CD4-positive, alpha-beta T cell treated with Interferon gamma for 1 hour (primary cell): ENCODE data around the gene BTBD10.
"Not testable (repeated sequence)": the region's sequence is repeated elsewhere in the genome, so short reads cannot be mapped to it uniquely, and the experiment has no call there.

ENCODE experiments used
- DNase-seq: peaks from one replicate; pipeline ENCODE4 v3.0.0-alpha.2; 2020

The BTBD10 gene

DNA sequence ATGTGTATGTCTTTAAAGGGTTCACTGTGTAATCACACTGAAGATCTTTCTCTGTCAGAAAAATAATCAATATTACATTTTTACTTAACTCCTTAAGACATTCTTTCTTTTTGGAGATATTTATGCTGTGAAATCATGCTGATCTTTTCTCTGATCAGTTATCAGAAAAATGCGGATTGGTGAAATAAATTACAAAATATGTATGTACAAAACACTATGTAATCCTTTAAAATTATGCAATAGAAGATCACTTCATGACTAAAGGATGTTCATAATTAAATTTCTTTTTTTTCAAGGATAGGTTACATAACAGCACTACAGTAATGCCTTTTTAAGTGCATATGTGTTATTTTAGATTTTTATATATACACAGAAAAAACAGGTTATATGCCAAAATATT lies 24.7 kb downstream of the BTBD10 start:
- DNase-seq, result no peak

DNA sequence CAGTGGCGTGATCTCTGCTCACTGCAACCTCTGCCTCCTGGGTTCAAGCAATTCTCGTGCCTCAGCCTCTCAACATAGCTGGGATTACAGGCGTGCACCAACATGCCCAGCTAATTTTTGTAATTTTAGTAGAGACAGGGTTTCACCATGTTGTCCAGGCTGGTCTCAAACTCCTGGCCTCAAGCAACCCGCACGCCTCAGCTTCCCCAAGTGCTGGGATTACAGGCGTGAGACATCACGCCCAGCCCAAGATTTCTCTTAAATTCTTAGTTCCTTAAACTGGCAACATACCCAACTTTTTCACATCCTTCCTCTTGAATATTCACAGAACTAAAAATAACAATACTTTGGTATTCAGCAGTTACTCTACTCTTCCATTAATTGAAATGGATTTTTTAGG lies 26.2 kb downstream of the BTBD10 start:
- not testable (repeated sequence) for DNase-seq

DNA sequence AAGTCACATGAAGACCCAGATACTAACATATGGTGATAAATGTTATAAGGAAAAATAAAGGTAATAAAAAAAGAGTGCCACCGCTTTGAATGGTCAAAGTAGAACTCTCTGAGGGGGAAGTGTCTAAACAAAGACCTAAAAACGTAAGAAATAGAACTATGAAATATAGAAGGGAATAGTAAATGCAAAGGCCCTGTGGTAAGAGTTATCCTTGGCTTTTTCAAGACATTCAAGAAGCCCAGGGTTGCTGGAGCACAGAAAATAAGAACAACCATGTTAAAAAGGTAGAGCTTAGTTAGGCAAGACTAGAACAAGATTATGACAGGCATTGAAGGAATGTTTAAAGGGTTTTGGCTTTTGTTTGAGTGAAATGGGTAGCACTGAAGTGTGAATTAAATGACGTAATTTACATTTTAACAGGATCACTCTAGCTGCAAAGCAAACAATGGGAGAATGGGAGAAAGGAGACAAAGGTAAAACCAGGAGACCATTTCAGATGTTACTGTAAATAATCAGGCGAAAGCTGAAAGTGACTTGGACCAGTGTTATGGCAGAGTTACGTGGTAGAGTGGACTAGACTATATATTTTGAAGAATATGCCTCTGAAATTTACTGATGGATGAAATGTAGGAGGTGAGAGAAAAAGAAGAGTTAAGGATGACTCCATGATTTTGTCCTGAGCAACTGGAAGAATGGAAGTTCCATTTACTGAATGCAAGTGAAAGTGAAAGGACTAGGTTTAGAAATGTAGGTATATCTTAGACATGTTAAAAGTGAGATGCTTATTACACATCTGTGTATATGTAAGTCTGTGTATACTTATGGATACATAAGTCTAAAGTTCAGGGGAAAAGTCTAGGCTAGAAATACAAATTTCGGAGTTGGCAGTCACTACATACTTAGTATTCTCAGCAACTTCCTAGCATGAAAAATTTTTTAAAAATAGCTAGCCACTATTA lies 28.5 kb downstream of the BTBD10 start:
- DNase-seq, result no peak

DNA sequence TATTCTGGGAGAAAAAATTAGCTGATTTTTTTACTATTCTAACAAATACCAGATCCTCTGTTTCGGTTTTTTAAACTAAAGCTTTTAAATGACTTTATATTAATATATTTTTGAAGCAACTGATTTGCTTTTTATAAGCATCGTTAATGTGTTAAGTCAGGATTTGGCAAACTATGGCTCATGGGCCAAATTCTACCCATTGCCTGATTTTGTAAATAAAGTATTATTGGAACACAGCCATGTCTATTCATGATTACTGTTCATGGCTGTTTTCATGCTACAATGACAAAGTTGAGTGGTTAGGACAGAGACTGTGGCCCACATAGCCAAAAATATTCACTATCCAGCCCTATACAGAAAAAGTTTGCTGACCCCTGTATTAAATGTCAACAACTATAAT lies 29.6 kb downstream of the BTBD10 start:
- no peak for DNase-seq

DNA sequence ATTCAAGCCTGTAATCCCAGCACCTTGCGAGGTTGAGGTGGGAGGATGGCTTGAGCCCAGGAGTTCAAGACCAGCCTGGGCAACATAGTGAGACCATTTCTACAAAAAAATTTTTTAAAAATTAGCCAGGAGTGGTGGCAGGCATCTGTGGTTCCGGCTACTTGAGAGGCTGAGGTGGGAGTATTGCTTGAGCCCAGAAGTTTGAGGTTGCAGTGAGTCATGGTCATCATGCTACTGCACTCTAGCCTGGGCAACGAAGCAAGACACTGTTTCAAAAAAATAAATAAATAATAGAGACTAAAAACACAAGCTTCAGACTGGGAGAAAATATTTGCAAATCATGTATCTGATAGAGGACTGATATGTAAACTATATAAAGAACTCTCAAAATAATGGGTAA lies 33.2 kb downstream of the BTBD10 start:
- no peak for DNase-seq

GRCh38 chr11:13429288-13429687 lies 33.7 kb downstream of the BTBD10 start:
- no peak for DNase-seq

DNA sequence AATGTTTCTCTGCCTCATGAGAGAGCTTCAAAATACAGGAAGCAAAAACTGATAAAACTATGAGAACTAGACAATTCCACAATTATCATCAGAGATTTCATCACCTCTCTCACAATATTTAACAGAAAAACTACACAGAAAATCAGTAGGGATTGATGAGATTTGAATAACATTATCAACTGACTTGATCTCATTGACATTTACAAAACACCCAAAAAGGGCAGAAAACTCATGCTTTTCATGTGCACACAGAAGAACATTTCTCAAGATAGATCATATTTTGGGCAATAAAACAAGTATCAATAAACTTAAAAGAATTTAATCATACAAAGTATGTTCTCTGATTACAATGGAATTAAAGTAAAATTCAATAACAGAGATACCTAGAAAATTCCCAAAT lies 35.6 kb downstream of the BTBD10 start:
- DNase-seq, result no peak

GRCh38 chr11:13423372-13423771 lies 39.6 kb downstream of the BTBD10 start:
- no peak for DNase-seq

- DNase-seq, result no peak
Observed at GRCh38 chr11:13421561-13421960, 41.5 kb downstream of the BTBD10 start.

DNA sequence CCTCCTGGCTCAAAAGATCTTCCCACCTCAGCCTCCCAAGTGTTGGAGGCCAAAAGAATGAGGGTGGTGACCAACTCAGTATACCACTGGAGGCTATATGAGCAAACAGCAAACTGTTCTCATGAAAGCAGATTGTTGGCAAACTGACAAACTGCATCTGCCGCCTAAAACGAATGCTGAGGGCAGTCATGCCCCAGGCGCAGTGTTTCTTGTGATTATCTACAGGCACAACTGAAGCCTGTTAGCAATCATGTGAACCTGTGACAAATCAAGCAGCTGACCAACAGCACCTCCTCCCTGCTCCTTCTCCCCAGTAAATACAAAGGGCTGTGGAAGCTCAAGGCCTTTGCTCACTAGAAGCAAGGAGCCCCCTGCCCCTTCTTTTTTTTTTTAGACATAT lies 47.8 kb downstream of the BTBD10 start:
- DNase-seq, result no peak

- DNase-seq, result no peak
Observed at GRCh38 chr11:13405220-13405619, 57.8 kb downstream of the BTBD10 start.

GRCh38 chr11:13398335-13398734 lies 64.7 kb downstream of the BTBD10 start:
- not testable (repeated sequence) for DNase-seq

GRCh38 chr11:13391217-13391616 lies 71.8 kb downstream of the BTBD10 start:
- DNase-seq, result no peak

- no peak for DNase-seq
Observed at GRCh38 chr11:13388741-13389140, 74.3 kb downstream of the BTBD10 start.

DNA sequence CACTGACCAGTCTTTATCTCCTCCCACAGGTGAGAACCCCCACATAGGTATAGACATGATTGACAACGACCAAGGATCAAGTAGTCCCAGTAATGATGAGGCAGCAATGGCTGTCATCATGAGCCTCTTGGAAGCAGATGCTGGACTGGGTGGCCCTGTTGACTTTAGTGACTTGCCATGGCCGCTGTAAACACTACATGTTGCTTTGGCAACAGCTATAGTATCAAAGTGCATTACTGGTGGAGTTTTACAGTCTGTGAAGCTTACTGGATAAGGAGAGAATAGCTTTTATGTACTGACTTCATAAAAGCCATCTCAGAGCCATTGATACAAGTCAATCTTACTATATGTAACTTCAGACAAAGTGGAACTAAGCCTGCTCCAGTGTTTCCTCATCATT lies 76.5 kb downstream of the BTBD10 start:
- DNase-seq, result no peak

DNA sequence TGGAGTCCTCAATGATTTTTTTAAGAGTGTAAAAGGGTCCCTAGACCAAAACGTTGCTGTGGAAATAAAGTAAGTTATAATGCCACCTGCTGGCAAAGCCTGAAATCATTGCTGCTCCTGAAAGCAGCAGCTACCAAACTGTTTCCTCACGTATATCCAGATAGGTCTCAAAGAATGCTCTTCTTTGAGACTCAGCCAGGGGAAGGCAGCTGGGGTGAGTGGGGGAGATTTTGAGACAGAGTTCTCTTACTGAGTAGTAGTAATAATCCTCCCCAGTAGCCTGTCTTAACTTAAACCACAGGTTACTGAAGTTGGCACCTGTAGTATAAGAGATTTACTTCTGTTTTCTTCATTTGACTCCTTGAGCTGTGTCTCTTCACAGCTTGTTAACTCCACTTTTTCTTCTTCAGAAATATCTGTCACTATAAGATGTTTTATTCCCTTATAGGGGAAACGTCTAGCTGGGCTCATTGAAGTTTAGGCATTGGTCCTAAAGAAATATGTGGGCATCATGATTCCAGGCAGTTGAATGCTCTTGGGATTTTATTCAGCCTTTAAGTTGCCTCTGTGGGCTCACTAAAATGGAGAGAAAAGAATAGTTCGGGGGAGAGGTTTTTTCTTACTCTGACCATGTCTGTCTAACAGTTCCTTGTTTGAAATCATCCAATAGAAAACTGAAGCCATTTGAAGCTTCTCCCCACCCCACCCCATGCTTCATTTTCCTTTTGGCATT lies 77.9 kb downstream of the BTBD10 start:
- DNase-seq, result no peak

DNA sequence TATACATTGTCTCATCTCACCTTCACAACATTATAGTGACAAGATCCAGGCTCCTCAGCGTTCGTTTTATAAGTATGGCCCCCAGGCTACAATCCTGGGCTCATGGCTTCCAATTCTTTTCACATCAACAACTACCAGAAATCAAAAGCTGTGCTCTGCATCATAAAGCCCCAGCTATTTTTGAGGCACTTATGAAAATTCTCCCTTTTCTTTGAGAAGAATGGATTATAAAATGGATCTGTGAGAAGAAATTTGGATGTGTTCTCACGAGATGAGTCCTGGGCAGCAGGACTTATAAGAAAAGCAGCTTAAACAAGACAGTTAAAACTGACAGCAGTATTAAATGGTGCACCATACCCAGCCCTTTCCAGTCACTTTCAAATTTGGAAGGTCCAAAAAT lies 80.3 kb downstream of the BTBD10 start:
- no peak for DNase-seq

DNA sequence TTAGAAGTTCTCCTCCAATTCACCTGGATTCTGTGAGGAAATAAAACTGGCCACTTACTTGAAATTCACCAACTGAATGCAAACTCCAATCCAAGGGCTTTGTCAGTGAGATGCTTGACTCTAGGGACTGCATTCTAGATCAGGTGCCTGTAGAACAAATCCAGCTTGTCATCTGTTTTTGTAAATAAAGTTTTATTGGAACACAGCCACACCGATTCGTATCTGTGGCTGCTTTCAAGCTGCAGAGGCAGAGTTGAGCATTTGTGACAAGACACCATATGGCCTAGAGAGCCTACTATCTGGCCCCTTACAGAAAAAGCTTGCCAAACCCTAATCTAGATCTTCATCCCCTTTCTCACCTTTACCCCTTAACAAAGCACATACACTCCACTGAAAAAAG lies 82.3 kb downstream of the BTBD10 start:
- DNase-seq, result no peak

- no peak for DNase-seq
Observed at GRCh38 chr11:13378316-13378715, 84.7 kb downstream of the BTBD10 start.

DNA sequence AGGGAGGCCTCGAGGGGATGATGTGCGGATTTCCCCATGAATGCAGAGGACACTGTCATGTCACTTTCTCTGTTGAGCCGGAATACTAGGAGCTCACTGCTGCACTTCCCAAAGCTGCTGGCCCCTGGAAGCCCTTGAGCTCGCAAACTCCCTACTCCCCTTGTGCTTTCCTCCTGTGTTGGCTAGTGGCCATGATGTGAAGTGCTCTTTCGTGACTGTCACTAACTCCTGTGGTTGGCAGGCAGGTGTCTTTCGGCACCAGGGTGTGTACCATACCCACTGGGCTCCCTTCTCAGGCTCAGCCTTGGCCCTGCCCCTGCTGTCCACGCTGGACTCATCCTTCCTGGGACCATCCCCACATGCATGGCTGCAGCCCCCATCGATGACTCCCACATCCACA lies 86.2 kb downstream of the BTBD10 start:
- no peak for DNase-seq

DNA sequence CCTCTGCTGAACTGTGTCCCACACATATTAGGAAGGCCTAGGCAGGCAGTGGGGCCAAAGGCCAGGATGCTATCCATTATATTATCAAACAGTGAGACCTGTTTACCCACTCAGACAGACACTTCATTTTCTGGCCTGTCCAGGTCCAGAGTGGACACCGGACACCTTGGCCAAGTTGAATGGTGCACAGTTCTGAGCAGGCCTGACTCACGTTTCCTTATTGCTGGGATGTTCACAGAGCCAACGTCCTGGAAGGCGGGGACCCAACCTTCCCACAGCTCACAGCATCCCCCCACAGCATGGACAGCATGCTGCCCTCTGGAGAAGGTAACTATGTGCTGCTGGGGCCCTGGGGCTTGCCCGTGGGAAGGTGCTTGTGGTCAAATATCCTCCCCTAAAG lies 86.6 kb downstream of the BTBD10 start:
- DNase-seq, result no peak

DNA sequence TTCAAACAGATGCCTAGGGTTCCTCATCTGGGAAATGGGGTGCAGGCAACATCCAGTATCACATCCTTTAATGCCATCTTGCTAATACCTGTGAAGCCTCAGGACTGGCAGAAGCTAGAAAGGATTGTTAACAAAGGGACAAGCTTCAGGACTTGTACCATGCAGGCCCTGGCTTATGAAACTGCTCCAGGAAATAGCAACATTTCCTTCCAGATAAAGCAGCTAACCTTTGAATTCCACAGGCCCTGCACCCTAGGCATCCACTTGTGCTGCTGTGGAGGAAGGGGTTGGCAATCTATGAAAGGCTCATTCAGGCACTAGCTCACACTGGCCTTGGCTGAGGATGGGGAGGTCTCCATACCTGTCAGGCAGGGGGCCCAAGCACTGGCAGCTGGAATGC lies 87.2 kb downstream of the BTBD10 start:
- no peak for DNase-seq

DNA sequence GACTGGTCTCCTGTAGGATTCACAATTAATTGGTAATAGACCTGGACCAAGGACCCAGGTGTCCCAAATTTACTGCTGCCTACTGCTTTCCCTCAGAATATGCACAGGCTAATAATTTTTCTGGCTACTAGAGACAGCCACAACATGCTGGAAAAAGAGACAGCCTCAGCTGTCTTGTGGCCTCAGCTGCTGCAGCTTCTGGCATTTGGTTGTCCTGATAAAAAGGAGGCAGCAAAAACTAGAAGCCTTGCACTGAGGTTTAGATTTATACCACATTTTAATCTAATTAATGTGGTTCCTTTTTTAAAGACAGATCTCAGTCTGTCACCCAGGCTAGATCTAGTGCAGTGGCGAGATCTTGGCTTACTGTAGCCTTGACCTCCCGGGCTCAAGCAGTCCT lies 89.8 kb downstream of the BTBD10 start:
- DNase-seq, result no peak

DNA sequence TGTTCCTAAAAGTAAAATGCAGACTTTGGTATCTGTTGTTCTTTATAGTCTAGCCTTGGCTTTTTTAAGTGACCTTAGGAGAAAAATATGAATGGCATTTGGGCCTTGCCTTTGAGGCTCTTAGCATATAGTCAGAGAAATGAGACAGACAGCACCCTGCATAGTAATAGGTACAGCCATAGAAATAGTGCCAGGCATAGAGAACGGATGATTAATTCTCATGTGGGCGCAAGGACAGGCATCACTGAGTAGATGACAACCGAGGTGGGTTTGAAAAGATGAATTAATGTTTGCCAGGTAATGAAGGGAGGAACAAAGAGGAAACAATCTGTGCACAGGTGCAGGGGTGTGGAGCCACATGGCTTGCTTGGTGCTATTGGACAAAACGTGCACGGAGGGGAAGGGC lies 95.0 kb downstream of the BTBD10 start:
- no peak for DNase-seq
